Stimulated activated CD8-positive, alpha-beta memory T cell treated with anti-CD3 and anti-CD28 coated beads, Interleukin-7, amount 100 ng/mL, for 48 hours (primary cell): ENCODE results near the gene ZNF580.

Source experiments
- DNase-seq, 2 donors: peaks; one replicate each; pipeline ENCODE4 v3.0.0-alpha.2; 2020; ENCODE audit warnings: low read depth in 1 of 2; ENCODE audit errors: extremely low read depth in 1 of 2

Gene ZNF580

DNA sequence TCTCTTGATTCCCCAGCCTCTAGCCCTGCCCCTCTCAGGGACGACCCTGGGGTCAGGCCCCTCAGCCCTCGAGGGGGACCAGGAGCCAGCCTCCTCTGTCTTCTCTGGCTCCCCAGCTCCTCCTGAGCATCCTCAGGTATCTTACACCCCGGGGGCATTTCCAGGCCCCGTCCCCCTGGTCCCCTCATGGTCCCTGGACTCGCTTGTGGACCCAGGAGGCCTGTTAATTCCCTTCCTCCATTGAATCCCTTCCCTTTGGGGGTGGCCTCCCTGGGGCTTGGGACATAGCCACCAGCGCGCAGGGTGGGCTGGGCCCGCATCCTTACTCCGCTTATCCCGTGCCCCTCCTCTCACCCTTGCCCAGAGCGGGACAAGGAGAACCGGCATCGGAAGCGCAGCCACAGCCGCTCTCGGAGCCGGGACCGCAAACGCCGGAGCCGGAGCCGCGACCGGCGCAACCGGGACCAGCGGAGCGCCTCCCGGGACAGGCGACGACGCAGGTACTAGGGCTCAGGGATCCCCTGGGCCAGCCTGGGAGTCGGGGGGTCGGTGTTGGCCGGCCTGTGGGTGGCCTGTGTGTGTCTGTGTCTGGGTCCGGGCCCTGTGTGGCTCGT is 18.2 kb downstream of the ZNF580 start:
- DNase-seq, result no peak

GRCh38 chr19:55659822-55660221 is 19.0 kb downstream of the ZNF580 start:
- DNase-seq, result no peak

DNA sequence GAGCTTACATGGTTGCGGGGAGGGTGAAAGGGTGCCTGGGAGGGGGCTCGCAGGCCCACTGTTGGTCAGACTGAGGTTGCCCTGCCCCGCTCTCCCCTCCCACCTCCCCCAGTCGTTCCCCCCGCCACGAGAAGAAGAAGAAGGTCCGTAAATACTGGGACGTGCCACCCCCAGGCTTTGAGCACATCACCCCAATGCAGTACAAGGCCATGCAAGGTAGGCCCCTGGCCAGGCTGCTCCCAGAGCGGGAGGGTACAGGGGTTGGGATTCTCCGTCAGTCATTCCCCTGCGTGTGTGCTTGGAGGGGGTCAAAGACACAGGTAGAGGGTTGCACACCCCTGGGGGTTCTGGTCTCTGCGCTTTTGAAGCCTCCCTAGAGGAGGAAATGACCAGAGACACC is 19.6 kb downstream of the ZNF580 start:
- no peak for DNase-seq

DNA sequence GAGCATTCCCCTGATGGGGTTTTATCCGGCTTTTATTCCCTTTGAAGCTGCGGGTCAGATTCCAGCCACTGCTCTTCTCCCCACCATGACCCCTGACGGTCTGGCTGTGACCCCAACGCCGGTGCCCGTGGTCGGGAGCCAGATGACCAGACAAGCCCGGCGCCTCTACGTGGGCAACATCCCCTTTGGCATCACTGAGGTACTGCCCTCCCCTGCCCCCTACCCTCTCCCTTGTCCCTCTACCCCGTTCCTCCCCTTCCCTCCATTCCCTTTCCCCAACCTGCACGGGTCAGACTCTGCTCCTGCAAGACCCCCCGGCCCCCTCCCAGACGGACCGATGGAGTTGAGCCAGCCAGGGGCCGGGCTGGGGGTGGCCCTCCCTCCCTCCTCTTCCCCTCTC is 20.2 kb downstream of the ZNF580 start:
- DNase-seq, result no peak

- DNase-seq, result no peak
These were observed 21.0 kb downstream of the ZNF580 start for GRCh38 chr19:55661826-55662225.

GRCh38 chr19:55663846-55664536 is 23.2 kb downstream of the ZNF580 start:
- no peak for DNase-seq

GRCh38 chr19:55666343-55667005 is 25.7 kb downstream of the ZNF580 start:
- no peak for DNase-seq

- DNase-seq, result no peak
These were observed 26.2 kb downstream of the ZNF580 start for GRCh38 chr19:55667006-55667381.

GRCh38 chr19:55667511-55667910 is 26.7 kb downstream of the ZNF580 start:
- DNase-seq, result no peak

- DNase-seq, result no peak
These were observed 27.2 kb downstream of the ZNF580 start for GRCh38 chr19:55667958-55668357.

DNA sequence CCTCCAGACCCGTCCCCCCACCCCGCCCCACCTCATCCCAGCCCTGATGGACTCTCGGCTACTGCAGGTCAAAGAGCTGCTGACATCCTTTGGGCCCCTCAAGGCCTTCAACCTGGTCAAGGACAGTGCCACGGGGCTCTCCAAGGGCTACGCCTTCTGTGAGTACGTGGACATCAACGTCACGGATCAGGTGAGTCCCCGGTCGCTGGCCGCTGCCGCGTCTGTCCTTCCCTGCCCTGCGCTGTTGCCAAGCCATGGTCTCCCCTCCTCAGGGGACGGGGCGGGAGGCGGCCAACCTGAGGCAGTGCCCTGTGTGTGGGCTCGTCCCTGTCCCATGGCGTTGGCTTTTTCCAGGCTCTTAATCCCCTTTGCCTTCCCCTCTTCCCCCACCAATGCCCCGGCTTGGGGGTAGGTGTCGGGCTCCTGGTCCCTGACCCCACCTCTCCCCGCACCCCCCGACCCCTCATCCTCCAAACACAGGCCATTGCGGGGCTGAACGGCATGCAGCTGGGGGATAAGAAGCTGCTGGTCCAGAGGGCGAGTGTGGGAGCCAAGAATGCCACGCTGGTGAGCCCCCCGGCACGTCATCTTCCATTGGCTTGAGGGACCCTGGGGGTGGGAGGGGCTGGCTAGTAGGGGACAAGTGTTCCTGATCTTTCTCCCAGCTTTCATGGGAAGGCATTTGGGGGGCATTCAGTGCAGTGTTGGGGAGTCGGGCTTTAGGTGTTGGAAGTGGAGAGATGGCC is 28.0 kb downstream of the ZNF580 start:
- DNase-seq, result no peak

DNA sequence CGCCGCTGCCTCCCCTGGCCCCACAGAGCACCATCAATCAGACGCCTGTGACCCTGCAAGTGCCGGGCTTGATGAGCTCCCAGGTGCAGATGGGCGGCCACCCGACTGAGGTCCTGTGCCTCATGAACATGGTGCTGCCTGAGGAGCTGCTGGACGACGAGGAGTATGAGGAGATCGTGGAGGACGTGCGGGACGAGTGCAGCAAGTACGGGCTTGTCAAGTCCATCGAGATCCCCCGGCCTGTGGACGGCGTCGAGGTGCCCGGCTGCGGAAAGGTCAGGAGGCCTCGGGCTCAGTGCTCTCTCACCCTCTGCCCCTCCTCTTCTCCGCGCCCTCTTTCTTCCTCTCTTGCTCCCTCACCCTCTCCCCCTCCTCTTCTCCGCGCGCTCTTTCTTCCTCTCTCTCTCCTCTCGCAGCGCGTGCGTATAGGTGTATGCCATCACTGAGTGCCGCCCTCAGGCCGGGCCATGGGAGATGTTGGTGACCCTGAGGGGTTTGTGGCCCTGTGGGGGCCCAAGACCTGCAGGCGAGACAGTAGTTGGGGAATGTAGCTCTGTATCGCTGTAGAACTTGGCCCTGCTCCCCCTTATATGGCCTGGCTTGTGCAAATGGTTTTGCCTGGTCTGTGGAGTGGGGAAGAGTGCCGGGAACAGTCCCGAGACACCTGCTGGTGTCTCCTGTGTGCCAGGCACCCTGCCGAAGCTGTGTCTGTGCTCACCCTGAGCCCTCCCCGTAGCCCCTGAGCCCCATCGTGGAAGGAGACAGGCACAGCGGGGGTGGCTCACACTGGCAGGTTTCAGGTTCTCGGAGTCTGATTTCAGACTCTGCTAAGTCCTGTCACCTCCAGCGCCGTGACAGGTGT is 28.8 kb downstream of the ZNF580 start:
- no peak for DNase-seq

DNA sequence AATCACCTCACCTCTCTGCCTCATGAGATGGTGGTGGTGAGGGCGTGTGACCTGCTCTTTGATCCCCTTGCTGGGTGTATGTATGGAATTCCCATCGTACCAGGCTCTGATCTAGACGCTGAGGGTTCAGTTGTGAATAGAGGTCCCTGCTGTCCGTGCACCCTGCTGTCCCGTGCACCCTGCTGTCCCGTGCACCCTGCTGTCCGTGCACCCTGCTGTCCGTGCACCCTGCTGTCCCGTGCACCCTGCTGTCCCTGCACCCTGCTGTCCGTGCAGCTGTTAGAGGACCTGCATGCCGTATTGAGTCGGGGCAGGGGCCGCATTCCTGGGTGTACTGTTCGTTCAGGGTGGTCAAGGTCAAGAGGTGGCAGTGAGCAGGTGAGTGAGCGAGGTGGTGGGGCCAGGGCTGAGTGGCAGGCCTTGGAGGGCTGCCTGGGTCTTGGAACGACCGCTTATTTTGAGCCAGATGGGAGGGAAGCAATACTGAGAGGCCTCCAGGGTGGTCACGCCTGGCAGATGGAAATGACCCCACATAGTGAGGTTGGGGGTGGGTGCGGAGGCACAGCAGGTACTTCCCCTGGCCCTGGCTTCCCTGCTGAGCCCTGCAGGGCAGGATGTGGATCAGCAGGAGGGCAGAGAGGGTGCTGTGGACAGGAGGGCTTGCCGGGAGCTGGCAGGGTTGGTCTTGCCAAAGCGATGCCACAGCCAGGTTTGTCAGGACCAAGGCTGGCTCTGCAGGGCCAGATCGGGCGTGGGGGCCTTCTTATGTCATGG is 29.7 kb downstream of the ZNF580 start:
- DNase-seq, result no peak

- no peak for DNase-seq
These were observed 30.2 kb downstream of the ZNF580 start for GRCh38 chr19:55671054-55671378.

- no peak for DNase-seq
These were observed 31.6 kb downstream of the ZNF580 start for GRCh38 chr19:55672418-55672817.

DNA sequence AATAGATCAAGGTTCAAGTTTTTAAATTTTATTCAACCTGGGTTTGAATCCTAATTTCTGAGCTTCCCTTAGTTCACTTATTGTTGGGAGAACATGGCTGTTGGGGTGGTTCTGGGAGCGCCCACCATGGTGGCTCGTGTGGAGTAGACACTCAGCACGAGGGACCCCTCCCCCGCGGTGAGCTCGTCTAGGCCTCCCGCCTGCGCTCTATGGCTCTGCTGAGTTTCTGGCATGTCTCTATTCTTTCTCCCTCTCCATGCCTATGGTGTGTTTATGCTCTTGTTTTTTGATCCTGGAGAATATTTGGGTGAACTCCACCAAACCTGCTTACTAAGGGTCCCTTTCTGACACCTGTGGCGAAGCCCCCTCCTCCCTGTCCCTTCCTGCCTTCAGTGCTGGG is 32.7 kb downstream of the ZNF580 start:
- no peak for DNase-seq

DNA sequence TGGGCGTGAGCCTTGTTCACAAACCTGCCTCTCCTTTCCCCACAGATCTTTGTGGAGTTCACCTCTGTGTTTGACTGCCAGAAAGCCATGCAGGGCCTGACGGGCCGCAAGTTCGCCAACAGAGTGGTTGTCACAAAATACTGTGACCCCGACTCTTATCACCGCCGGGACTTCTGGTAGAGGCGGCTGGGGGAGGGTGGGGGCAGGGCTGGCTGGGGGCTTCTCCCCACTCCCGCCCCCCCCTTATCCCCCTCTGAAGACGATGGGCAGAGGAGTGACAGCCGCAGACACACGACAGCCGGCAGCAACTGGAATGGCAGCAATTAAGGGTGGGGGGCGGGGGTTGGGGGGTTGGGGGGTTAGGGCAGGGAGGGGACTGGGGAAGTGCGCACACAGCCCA is 33.1 kb downstream of the ZNF580 start:
- no peak for DNase-seq

DNA sequence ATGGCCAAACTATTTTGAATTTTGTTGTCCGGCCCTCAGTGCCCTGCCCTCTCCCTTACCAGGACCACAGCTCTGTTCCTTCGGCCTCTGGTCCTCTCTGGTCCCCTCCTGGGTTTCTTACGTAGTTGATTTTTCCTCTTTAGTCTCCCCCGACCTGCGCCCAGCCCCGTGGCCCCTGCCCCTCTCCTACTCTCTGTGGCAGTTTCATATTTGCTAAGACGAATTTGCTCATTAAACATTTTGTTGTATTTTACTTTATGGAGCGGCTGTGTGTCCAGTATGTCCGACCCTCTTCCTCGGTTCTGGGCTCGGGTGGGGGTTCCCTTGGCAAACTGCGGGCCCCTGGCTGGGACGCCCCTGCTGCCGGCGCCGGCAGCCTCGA is 33.6 kb downstream of the ZNF580 start:
- DNase-seq, result no peak

GRCh38 chr19:55674841-55675660 is 34.2 kb downstream of the ZNF580 start, which contains the start of gene EPN1:
EPN1 (plus strand) TSS chr19:55675226; CDS start chr19:55678628, 3,402 bp downstream.
- DNase-seq, result peak; percentile 95 to 99
